OCI-LY1 (cell line): ENCODE measurements around the gene IER5.

ENCODE experiments used
- H2AFZ ChIP-seq: fragments of 200-600 bp; sonication (generic), shearing (Covaris generic); 2 replicates; pipeline ENCODE4 v1.6.0; 2014; ENCODE audit warnings: antibody characterized with exemption, mild to moderate bottlenecking, low read length
- H3F3A ChIP-seq: fragments of 200-600 bp; sonication (generic), shearing (Covaris generic); 2 replicates; pipeline ENCODE4 v1.6.0; 2014; ENCODE audit warnings: mild to moderate bottlenecking, antibody characterized with exemption, low read length, moderate library complexity; ENCODE audit not compliant: insufficient read depth
- H3K27ac ChIP-seq: fragments of 200-600 bp; sonication (generic); 2 replicates; pipeline ENCODE4 v1.5.1; 2014; ENCODE audit warnings: low read length, mixed run types, mild to moderate bottlenecking, low read depth; ENCODE audit not compliant: poor library complexity, severe bottlenecking
- H3K27me3 ChIP-seq: fragments of 200-600 bp; sonication (generic); 2 replicates; pipeline ENCODE4 v1.6.0; 2014; ENCODE audit warnings: antibody characterized with exemption, mild to moderate bottlenecking, low read length, moderate library complexity; ENCODE audit not compliant: insufficient read depth
- H3K36me3 ChIP-seq: fragments of 200-600 bp; sonication (generic); 2 replicates; pipeline ENCODE4 v1.6.1; 2014; ENCODE audit warnings: mild to moderate bottlenecking, antibody characterized with exemption, low read length, moderate library complexity, mixed read lengths; ENCODE audit not compliant: insufficient read depth
- H3K4me1 ChIP-seq: fragments of 200-600 bp; sonication (generic); 2 replicates; pipeline ENCODE4 v1.5.1; 2014; ENCODE audit warnings: mild to moderate bottlenecking, low read length, moderate library complexity; ENCODE audit not compliant: insufficient read depth, severe bottlenecking
- H3K4me2 ChIP-seq: fragments of 200-600 bp; sonication (generic), shearing (Covaris generic); 2 replicates; pipeline ENCODE4 v1.6.1; 2014; ENCODE audit warnings: low read length
- H3K4me3 ChIP-seq: fragments of 200-600 bp; sonication (generic); 2 replicates; pipeline ENCODE4 v1.5.1; 2014; ENCODE audit warnings: low read length, low read depth, mild to moderate bottlenecking, mixed read lengths; ENCODE audit not compliant: poor library complexity, severe bottlenecking
- H3K79me2 ChIP-seq: fragments of 200-600 bp; shearing (Covaris generic); 2 replicates; pipeline ENCODE4 v1.6.1; 2016; ENCODE audit warnings: mixed run types, low read length, mixed read lengths; ENCODE audit not compliant: insufficient read depth
- H3K9ac ChIP-seq: fragments of 200-600 bp; sonication (generic), shearing (Covaris generic); 2 replicates; pipeline ENCODE4 v1.6.1; 2014; ENCODE audit warnings: mild to moderate bottlenecking, low read length, mixed read lengths
- H3K9me2 ChIP-seq: fragments of 200-600 bp; sonication (generic), shearing (Covaris generic); 2 replicates; pipeline ENCODE4 v1.6.1; 2014; ENCODE audit warnings: low read depth, mild to moderate bottlenecking, low read length, mixed read lengths
- H3K9me3 ChIP-seq: fragments of 200-600 bp; shearing (Covaris generic); 2 replicates; pipeline ENCODE4 v1.6.1; 2014; ENCODE audit warnings: low read length, mixed read lengths
- H4K20me1 ChIP-seq: fragments of 200-600 bp; sonication (generic), shearing (Covaris generic); 2 replicates; pipeline ENCODE4 v1.6.0; 2016; ENCODE audit warnings: mild to moderate bottlenecking, low read length; ENCODE audit not compliant: insufficient read depth
- EZH2 ChIP-seq: fragments of 200-600 bp; sonication (generic), shearing (Covaris generic); IDR thresholded peaks from 2 replicates; pipeline ENCODE4 v1.8.0; 2017; ENCODE audit warnings: borderline replicate concordance, mixed run types, mild to moderate bottlenecking, antibody characterized with exemption, low read length, moderate library complexity, mixed read lengths
- TF ChIP-seq, protein P1 (sequence below): fragments of 200-600 bp; sonication (generic), shearing (Covaris generic); IDR thresholded peaks from 2 replicates; pipeline ENCODE4 v1.5.1; 2017; ENCODE audit warnings: mild to moderate bottlenecking, antibody characterized with exemption, low read length, moderate library complexity, mixed read lengths

IER5 gene

DNA sequence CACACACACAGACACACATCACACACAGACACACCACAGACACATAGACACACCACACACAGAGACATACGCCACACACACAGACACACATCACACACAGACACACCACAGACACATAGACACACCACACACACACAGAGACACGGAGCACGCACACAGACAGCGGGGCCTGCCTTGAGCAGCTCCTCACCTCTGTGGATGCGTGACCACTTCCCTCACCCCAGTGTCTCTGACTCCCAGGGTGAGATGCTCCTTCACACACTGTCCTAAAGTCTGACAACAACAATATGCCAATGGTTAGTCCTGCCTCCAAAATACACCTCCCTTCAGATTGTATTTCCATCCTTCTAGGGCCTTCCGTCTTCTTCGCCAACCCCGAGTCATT is 48.2 kb downstream of the IER5 start:
- Histone ChIP-seq H3K27ac (no peak overlapping the region), H3F3A (no peaks in the 10 kb centered on the region), H3K4me2 (no peak overlapping the region)

DNA sequence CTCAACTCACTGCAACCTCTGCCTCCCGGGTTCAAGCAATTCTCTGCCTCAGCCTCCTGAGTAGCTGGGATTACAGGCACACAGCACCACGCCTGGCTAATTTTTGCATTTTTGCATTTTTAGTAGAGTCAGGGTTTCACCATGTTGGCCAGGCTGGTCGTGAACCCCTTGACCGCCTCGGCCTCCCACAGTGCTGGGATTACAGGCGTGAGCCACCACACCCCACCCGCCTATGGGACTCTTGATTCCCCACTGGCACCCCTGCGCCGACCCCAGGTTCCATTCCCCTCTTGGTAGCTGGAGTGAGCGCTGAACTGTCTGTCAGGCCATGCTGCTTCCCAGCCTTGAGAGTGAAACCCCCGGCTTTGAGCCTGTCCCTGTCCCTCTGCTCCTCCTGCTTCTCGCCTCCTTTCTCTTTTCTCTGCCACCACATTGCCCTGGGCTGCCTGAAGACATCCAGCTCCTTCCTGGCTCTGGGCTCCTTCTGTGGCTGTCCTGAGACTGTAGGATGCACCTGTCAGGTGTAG is 48.8 kb downstream of the IER5 start:
- no peaks in the 10 kb centered on the region for H3K9me3 ChIP-seq
- no peaks in the 10 kb centered on the region for H3K36me3 ChIP-seq
- H3F3A ChIP-seq = no peaks in the 10 kb centered on the region
- no peak overlapping the region for H2AFZ ChIP-seq
- no peak overlapping the region for H3K4me3 ChIP-seq
- no peaks in the 10 kb centered on the region for H3K9me2 ChIP-seq
- H4K20me1 ChIP-seq = no peaks in the 10 kb centered on the region
- TF ChIP-seq EZH2 = no peak
- TF ChIP-seq, protein P1, sequence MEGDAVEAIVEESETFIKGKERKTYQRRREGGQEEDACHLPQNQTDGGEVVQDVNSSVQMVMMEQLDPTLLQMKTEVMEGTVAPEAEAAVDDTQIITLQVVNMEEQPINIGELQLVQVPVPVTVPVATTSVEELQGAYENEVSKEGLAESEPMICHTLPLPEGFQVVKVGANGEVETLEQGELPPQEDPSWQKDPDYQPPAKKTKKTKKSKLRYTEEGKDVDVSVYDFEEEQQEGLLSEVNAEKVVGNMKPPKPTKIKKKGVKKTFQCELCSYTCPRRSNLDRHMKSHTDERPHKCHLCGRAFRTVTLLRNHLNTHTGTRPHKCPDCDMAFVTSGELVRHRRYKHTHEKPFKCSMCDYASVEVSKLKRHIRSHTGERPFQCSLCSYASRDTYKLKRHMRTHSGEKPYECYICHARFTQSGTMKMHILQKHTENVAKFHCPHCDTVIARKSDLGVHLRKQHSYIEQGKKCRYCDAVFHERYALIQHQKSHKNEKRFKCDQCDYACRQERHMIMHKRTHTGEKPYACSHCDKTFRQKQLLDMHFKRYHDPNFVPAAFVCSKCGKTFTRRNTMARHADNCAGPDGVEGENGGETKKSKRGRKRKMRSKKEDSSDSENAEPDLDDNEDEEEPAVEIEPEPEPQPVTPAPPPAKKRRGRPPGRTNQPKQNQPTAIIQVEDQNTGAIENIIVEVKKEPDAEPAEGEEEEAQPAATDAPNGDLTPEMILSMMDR = no peak
- peaks cover 17% of the 10 kb centered on the region for H3K4me1 ChIP-seq
- no peaks in the 10 kb centered on the region for H3K79me2 ChIP-seq
- H3K27me3 ChIP-seq = peaks cover 3% of the 10 kb centered on the region
- H3K9ac ChIP-seq = no peak overlapping the region
- H3K27ac ChIP-seq = no peak overlapping the region
- H3K4me2 ChIP-seq = no peak overlapping the region

More for the DNA sequence above, 48.2 kb downstream of the IER5 start:
- Histone ChIP-seq H3K9me2 (no peaks in the 10 kb centered on the region), H2AFZ (no peak overlapping the region), H3K79me2 (no peaks in the 10 kb centered on the region), H3K27me3 (peaks cover 3% of the 10 kb centered on the region), H4K20me1 (no peaks in the 10 kb centered on the region), H3K9ac (no peak overlapping the region), H3K9me3 (no peaks in the 10 kb centered on the region), H3K4me1 (peaks cover 20% of the 10 kb centered on the region), H3K4me3 (no peak overlapping the region), H3K36me3 (no peaks in the 10 kb centered on the region)
- no peak for TF ChIP-seq EZH2
- TF ChIP-seq, protein P1 = no peak

DNA sequence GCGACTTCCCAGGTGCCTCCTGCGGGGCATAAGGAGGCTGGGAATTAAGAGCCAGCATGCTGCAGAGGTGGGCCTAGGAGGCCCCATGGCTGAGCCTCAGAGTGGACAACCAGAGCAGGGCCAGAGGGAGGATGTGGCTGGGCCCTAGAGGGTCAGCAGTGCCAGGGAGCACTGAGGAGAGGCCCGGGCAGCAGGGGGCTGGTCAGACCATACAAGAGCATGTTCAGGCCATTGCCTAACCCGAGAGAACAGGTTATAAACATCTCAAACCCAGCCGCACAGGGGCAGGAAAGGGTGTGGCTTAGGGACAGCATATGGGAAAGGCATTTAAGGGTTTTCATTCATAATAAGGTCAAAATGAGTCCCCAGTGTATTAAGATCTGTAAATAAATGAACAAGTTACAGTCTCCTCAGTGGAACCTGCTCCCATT is 51.1 kb downstream of the IER5 start:
- Histone ChIP-seq H3K27ac (no peak overlapping the region), H3K27me3 (peaks cover 3% of the 10 kb centered on the region)

More for the DNA sequence above, 51.1 kb downstream of the IER5 start:
- Histone ChIP-seq H3K79me2 (no peaks in the 10 kb centered on the region), H4K20me1 (no peaks in the 10 kb centered on the region), H2AFZ (no peak overlapping the region), H3K4me2 (no peak overlapping the region), H3K9me2 (no peaks in the 10 kb centered on the region), H3F3A (no peaks in the 10 kb centered on the region), H3K9me3 (no peaks in the 10 kb centered on the region), H3K36me3 (no peaks in the 10 kb centered on the region), H3K9ac (no peak overlapping the region), H3K4me1 (peaks cover 14% of the 10 kb centered on the region), H3K4me3 (no peak overlapping the region)
- TF ChIP-seq EZH2 = no peak
- TF ChIP-seq, protein P1 = no peak
